Activated CD8-positive, alpha-beta memory T cell treated with anti-CD3 and anti-CD28 coated beads, Interleukin-2, amount 50 U/mL, for 24 hours (primary cell): ENCODE measurements around the gene CDC37.

ENCODE experiments used
- DNase-seq: peaks from one replicate; pipeline ENCODE4 v3.0.0-alpha.2; 2020; ENCODE audit errors: extremely low read depth

Gene CDC37

GRCh38 chr19:10403137-10404021 is at the start of gene CDC37:
Gene CDC37, minus strand, starts transcription at chr19:10403542. Its CDS starts 63 bp downstream, at chr19:10403479.
- DNase-seq: peak; percentile 95

DNA sequence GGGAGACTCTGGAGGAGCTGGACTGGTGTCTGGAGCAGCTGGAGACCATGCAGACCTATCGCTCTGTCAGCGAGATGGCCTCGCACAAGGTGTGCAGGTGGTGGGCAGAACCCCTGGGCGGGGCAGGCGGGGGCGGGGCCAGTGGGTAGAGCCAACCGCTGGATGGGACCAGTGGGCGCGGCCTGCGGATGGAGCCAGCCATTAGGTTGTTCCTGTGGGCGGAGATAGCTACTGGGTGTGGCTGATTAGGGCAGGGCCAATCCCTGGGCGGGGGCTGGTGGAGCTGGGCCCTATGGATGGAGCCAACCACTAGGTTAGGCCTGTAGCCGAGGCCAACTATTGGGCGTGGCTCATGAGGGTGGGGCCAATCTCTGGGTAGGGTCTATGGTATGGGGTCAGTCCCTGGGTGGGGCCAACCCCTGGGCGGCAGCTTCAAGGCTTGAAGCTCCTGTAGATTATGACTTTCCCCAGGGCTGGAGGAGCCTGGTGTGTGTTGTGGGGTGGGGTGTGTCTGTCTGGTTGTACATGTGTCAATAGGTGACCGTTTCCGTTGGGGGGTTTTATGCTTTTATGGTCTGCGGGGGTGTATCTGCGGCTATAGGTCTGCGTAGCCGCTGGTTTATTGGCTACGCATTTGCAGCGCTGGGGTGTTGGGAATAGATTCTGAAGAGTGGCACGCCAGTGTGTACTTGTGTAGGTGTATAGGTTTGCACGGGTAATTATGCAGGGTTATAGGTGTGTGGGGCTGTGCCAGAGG is 47.7 kb upstream of the CDC37 start:
- DNase-seq: no peak

DNA sequence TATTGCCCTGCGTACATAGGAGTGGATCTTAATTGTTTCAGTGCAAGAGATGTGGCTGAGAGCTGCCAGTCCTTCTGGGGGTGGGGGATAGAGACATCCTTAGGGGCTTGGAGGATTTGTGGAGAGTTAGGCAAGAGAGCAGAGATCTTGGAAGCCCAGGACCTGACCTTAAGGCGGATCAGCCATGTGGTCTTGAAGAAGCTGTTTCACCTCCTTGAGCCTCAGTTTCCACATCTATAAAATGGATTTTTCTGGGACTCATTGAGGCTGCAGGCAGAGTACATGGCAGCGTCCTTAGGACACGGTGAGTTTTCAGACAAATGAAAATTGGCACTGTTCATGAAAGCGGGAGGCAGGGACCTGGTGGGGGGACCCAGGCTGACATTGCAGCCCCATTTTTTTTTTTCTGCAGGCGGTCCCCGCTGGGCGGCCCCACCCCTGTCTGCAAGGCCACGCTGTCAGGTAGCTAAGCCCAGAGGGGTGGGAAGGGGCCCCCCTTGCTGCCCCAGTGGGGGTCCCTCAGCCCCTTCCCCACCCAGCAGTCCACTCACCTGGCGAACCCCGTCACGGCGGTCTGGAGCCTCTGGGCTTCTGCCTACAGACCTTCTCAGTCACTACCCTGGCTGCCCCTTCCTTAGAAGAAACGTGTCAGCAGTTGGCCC is 47.0 kb upstream of the CDC37 start:
- DNase-seq: no peak

DNA sequence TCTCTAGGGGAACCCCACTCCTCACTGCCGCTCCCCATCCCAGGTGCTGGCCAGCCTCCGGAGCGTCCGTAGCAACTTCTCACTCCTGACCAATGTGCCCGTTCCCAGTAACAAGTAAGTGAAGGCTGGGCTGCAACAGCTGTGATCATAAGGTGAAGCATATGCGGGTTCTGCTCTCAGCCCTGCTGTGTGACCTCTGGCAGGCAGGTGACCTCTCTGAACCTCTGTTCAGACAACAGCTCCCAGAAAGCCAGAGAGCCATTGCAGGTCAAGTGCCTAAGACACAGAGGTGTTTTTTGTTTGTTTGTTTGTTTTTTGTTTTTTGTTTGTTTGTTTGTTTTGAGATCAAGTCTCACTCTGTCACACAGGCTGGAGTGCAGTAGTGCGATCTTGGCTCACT is 45.7 kb upstream of the CDC37 start:
- no peak for DNase-seq

- DNase-seq: no peak
Measured at GRCh38 chr19:10442698-10443097, 39.4 kb upstream of the CDC37 start.

DNA sequence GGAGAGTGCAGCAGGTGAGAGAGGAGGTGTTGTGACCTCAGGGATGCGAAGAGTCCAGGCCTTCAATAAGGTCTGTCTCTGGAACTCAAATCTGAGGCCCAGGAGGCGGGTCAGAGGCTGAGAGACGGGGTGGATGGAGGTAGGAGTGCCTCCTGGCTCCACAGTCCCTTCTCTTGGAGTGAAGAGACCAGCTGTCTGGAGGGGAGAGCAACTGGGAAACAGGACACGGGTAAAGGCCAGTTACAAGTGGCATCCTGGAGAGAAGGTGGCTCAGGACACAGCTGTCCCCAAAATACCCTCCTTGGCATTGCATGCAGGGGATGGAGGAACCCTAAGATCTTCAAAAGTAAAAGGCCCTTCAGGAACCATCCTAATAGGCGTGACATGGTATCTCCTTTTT is 36.2 kb upstream of the CDC37 start:
- DNase-seq: no peak

DNA sequence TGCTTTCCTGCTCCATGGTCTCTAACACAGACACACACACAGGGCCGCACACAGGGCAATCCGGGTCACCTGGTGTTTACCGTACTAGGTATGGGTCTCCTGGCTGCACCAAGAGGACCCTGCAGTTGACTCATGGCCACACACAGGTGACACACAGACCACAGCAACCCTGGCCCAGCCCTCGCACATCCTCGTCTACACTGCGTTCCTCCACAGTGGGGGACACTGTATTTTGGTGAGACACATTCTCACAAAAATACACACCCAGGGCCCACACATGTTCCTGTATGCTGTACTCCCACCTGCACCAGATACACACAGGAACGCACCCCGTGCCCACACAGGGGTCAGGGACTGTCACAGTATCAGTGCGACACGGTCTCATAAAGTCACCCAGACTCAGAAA is 29.8 kb upstream of the CDC37 start:
- no peak for DNase-seq

DNA sequence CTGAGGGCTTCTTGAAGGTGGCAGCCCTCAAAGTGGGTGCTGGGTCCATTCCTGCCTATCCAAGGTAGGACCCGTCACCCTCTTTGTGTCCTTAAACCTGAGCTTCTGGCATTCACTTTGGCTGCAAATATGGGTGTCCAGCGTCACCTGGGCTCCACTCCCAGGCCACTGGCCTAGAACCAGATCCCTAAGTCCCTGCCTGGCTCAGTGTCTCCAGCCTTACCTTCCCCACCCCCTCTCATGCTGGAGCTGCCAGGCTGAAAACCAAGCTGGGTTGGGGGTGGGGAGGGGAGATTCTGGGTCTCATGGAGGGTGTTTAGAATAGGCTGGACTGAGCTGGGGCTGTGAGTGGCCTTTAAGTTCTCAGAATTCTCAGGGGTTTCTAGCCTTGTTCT is 29.4 kb upstream of the CDC37 start:
- no peak for DNase-seq

GRCh38 chr19:10431943-10432735 is 28.8 kb upstream of the CDC37 start:
- no peak for DNase-seq

DNA sequence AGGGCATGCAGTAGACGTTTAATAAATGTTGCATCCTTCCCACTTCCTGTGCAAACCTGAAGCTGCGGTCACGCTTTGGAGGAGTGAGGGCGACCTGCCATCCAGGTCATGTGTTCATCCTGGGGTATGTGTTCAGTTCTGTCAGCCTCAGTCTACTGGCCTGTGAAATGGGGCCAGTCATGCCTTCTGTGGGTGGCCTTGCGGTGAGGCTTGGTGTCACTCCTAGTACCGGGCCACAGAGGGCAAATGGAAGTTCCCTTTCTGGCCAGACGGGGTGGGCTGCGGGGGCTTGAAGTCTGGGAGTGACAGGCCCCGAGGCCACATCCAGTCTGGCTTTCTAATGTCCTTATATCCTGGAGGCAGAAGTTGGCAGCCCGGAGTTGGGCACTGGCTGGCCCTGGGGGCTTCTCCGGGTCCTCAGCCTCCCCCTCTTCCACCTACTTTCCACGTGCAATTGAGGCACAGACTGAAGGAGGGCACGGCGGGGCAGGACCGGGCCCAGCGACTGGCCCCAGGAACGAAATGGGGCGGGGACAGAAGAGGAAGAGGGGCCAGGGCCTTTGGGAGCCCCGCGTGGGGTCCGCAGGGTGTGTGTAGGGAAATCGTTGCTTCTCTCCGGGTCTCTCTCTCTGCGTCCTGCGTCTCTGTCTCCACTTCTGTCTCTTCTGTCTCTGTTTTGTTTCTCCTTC is 28.1 kb upstream of the CDC37 start:
- DNase-seq: no peak

DNA sequence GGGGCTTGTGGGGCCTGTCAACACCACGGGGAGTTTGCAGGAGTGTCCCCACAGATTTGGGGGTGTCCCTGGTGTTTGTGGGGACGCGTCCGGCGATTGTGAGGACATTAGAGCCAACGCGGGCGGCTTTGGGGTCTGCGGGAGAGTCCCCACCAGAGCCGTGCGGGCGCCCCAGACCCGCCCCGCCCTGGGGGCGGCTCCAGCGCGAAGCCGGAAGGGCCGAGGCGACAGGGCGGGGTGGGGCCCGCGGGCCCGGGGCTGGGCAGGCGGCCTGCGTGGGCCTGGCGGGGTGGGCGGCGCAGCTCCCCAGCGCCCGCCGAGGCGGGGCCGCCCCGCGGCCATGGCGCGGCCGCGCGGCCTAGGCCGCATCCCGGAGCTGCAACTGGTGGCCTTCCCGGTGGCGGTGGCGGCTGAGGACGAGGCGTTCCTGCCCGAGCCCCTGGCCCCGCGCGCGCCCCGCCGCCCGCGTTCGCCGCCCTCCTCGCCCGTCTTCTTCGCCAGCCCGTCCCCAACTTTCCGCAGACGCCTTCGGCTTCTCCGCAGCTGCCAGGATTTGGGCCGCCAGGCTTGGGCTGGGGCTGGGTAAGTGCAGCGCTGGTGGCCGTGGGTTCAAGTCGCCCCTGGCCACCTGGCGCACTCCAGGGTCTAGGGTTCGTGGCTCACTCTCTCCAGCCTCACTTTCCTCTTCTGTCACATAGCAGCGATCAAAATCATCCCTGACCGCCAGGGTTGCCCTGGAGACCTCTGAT is 27.3 kb upstream of the CDC37 start:
- DNase-seq: no peak

DNA sequence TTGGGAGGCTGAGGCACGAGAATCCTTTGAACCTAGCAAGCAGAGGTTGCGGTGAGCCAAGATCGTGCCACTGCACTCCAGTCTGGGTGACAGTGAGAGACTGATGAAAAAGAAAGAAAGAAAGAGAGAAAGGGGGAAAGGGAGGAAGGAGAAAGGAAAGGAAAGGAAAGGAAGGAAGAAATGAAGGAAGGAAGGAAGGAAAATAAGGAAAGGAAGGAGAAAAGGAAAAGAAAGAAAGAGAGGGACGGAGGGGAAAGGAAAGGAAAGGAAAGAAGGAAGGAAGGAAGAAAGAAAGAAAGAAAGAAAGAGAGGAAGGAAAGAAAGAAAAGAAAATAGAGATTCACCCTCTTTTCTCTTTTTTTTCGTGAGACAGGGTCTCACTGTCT is 25.6 kb upstream of the CDC37 start:
- no peak for DNase-seq

GRCh38 chr19:10427169-10427568 is 23.8 kb upstream of the CDC37 start:
- no peak for DNase-seq

GRCh38 chr19:10424011-10424637 is 20.8 kb upstream of the CDC37 start:
- no peak for DNase-seq

DNA sequence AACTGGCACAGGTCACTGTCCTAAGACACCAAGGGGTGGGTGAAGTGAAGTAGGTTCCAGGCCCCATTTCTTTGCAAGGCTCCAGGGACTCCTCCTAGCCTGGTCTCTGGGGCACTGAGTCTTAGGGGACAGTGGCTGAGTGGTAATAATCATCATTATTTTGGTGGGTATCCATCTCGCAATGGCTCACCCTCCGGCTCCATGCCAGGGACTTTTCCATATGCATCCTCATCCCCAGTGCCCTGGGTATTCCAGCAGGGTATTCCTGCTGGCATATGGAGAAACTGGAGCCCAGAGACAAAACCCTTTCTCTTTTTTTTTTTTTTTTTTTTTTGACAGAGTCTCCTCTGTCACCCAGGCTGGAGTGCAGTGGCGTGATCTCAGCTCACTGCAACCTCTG is 19.5 kb upstream of the CDC37 start:
- no peak for DNase-seq

- no peak for DNase-seq
Measured at GRCh38 chr19:10422046-10422461, 18.7 kb upstream of the CDC37 start.

GRCh38 chr19:10421240-10422045 is 18.1 kb upstream of the CDC37 start:
- DNase-seq: no peak

DNA sequence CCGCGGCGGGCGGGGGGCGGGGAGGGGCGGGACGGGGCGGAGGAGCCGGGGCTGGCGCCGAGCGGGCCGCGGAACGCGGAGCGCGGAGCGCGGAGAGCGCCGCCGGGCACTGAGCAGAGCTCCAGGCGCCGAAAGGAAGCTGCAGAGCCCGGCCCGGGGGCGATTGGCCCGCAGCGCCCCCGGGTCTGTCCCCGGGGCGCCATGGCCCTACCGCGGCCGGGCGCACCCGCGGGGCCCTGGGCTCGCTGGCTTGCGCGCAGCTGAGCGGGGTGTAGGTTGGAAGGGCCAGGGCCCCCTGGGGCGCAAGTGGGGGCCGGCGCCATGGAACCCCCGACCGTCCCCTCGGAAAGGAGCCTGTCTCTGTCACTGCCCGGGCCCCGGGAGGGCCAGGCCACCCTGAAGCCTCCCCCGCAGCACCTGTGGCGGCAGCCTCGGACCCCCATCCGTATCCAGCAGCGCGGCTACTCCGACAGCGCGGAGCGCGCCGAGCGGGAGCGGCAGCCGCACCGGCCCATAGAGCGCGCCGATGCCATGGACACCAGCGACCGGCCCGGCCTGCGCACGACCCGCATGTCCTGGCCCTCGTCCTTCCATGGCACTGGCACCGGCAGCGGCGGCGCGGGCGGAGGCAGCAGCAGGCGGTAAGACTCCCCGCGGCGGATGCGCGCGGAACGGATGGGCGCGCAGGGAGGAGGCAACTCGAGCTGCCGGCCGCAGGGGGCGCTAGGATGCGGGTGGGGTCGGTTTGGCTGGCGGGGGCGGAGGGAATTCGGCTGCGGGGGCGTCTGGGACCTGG is 17.3 kb upstream of the CDC37 start, which contains the start of gene PDE4A:
TSS of gene PDE4A (plus strand) at position 95 of the 796 bp plus-strand sequence. CDS start at position 322, 227 bp downstream.
- DNase-seq: no peak
